SH-SY5Y (cell line): ENCODE data around the gene CYB5R3.

Experiments
- GATA2 ChIP-seq: IDR thresholded peaks from 2 replicates; pipeline ENCODE4 v1.6.1; 2011; ENCODE audit warnings: mild to moderate bottlenecking, low read depth, low read length
- GATA3 ChIP-seq: IDR thresholded peaks from 2 replicates; pipeline ENCODE4 v1.6.1; 2011; ENCODE audit warnings: low read depth, mild to moderate bottlenecking, low read length, moderate library complexity

- TF ChIP-seq GATA2 (no peak), GATA3 (no peak)
Observed at GRCh38 chr22:42626951-42627625, 22.1 kb downstream of the CYB5R3 start.
